ENCODE data around the gene SLC6A17.

The SLC6A17 gene

GRCh38 chr1:110136911-110137310 is 13.4 kb upstream of the SLC6A17 start:
- DNase-seq: peak in 1 of 2 experiments; percentile 6

DNA sequence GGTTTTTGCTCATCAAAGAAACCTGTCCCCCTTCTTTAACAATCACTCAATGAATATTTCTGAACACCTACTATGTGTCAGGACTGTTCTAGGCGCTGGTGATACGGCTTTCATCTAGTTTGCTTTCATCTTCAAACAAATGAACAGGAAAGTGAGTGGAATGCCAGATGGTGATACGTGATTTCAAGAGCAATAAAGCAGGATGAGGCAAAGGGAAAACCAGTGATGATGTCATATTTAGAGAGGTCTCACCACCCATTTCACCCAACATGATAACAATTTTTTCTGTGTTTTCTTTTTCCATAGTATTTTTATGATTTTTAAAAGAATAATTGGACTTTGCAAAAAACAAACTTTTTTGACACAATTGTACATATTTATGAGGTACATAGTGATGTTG is 11.3 kb upstream of the SLC6A17 start:
- no peak for DNase-seq

DNA sequence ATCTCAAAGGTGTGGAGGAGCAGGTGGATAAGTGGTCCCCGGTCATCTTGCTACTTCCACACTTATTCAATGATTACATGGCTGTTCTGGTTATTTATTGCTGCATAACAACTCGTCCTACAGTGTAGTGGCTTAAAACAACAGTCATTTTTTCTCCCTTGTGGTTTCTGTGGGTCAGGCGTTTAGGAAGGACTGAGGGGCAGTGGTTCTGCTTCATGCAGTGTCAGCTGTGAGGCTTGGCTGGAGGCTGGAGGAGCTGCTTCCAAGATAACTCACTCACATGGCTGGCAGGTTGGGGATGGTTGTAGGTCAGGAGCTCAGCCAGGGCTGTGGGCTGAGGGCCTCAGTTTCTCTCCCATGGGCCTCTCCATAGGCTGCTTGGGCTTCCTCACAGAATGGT is 5.9 kb upstream of the SLC6A17 start:
- no peak for DNase-seq

- DNase-seq: no peak
Measured at GRCh38 chr1:110148961-110149360, 1.3 kb upstream of the SLC6A17 start.

DNA sequence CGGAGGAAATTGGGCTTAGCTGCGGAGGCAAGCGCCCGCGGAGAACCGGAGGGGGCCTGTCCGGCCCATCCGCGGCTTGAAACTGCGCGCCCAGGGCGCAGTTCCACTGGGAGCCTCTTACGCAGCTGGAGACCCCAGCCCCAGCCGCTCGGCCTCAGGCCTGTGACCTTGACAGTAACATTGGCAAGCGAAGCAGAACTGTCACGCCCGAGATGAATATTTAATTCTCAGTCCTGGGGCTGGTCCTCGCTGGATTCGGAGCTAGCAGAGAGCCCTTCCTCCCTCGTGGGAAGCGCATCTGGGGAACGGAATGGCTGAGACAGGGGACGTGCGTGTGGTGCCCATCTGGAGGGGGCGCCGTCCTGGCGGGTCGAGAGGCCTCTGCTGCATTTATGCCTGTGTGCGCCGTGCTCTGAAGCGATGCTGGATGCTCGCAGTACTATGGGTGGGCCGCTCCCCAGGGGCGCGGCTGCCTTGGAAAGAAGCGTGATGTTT is 928 bp downstream of the SLC6A17 start:
- no peak for DNase-seq

DNA sequence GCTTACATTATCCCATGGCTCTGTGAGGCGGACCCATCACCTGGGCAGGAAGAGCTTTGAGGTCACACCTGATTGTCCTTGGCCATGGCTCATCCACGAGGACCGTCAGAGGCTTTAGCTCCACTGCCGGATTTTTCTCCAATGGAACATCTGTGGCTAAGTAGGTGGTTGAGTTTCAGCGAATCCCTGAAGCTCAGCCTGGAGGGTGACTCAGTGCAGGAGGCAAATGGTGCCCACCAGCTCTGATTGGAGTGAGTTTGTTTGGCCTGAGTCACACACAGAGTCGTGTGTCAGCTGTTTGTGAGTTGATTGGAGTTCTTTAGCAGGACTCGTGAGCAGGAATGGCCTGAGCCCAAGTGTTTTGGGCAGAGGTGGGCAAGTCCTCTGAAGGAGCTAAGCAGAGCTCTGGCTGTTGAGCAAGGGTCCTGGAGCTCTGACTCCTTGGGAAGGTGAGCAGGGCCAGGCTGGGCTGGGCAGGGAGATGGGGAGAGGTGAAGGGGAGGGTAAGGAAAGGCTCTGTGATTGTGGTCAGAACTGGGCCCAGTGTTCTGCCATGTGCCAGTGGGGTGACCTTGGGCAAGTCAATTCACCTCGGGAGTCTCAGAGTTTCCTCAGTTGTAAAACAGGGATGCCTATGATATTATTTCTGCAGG is 2.0 kb downstream of the SLC6A17 start:
- no peak for DNase-seq

DNA sequence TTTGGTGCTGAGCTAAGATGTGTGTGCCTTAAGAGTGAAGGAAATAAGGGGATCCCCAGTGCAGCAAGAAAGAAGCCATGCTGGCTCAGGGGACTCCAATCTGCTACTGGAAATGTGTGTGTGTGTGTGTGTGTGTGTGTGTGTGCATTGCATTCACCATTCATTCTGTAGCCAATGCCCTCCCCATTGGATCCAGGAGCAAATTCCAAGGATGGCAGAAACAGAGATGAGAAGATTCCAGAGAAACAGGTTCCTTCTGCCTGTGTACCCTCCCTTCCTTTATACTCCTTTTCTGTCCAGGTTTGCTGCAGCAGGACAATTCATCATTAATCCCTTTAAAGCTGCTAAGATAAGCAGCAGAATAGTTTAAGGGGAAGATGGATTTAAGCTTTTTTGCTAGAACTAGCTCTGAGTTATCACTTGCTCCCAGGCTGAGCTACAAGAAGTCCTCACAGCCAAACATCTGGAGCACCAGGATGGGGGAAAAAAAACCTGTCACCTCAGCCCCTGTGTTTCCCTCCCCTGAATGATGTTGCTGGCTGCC is 3.2 kb downstream of the SLC6A17 start:
- DNase-seq: no peak

DNA sequence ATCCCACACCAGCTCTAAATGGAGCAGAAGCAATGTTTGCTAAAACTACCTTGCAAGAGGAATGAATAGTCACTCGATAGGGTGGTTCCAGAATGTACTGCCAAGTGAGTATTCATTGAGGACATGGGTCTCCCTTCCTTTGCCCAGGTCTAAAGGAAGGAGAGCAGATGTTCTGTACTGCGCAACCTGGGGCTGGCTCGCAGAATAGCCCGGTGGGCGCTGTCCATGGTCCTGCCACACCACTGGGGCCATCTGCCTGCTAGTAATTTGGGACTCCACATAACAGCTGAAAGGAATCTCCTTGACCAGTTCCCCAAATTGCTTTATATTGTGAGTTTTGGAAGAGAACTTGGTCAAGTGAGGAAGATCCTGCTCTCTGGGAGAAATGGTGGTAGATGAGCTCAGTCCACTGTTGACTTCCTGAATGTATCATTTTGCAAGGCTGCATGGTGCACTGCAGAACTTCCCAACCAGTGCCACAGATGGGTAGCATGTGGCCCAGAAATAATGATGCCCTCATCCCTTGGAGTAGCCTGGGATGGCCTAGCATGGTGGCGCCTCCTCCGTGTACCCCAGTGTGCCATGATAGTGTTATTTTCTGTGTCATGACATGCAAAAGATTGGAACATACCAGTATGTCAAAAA is 5.7 kb downstream of the SLC6A17 start:
- peak in 1 of 2 experiments; percentile 41 for DNase-seq

DNA sequence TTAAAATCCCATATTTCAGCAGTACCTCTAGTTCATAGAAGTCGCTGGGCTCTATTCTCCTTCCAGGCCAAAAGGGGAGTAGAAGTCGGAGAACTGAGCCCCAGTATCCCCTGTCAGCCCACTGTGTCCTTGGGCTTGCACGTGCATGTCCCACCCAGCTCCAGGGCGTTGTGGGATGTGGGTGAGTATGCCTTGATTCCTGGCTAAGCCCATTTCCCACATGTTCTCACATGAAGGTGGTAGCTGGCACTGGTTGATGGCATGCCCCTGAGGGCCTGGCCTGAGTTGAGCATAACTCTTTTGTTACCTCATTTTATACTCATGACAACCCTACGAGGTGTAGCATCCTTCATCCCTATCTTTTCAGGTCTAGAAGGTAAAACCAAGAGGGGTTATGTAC is 8.0 kb downstream of the SLC6A17 start:
- DNase-seq: no peak

DNA sequence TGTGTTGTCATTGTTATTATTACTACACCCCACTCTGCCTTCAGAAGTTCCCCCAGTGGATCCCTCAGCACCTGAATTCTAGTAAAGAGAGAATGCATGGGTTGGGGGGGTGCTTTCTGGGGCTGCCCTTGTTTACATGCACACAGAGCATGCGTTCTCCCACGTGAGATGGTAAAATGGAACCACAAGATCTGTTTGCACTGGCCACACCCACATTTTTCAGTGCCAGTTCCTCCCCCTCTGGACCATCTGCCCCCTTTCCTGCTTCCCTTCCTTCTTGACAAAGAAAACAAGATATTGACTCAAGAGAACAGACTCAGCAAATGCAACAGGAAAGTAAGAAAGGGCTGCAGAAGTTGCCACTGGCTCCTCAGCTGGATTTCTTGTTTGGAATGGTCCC is 8.9 kb downstream of the SLC6A17 start:
- no peak for DNase-seq

DNA sequence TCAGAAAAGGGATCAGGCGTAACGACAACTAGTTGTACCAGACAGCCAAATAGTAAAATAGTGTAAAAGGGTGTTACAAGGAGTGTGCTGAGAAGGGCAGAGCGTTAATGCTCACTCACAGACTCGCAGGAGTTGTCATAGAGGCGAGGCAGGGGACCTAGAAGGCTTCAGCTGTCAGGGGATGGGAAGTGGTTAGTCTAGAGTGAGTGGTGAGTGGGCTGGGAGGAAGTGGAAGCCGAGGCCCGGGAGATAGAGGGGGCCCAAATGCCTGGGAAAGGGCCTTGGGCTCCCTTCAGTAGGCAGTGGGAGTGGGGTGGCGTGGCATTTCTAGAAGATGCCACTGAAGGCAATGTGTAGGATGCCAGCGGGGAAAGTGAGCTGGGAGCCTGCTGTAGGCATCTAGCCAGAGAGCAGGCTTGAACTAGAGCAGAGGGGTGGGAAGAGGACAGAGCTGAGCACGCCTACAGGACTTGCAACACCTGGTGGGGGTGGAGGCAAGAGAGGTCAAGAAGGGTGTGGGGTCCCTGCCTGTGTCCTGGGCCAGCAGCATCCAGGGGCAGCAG is 10.3 kb downstream of the SLC6A17 start:
- DNase-seq: no peak

DNA sequence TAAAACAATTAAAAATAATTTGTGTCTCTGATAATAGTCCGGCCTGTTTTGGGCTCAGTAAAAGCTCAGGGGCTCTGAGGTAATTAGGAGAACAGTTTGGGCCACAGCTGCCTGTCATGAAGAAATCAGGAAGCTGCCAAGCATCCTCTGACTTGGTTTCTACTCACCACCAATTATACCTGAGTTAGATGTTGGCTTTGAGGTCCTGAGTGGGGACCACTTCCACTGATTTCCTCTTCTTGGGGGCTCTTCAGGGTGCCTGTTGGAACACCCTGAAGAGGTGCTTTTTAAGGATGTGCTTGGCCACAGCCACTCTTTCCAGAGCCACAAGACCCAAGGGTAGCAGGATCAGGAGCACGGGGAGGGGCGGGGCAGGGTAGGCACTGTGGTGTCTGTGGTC is 10.9 kb downstream of the SLC6A17 start:
- no peak for DNase-seq

DNA sequence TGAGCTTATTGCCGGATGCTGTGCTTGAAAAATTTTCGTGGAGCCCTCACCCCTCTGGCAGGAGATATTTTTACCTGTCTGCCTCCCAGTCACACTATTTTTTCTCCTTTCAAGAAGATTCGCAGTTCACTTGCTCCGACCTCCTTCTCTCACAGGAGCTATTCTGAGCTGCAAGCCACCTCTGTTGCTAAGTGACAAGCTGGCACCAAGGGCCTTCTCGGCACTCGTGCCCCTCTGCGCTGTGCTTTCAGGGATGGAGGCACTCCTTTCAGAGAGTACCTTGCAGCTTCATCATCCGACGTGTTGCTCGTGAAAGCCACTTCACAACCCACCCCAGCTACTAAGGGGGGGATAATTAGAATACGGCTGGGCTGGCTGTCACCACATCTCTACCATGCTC is 11.6 kb downstream of the SLC6A17 start:
- DNase-seq: no peak

DNA sequence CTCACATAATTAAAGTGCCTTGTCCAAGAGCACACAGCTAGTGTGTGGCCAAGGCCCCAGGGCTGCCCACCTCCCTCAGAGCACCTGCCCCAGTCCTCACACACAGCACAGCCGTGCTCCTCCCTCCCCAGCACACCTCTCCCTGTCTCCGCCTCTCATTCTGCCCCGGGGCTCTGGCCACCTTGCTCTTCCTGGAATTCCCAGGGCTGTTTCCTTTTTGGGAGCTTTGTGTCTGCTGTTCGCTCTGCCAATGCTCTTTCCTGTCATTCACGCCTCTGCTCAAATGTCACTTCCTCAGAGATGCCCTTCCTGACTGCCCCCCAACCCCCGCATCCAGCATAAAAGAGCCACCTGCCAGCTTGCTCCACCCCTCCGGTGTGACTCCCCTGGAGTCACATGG is 13.3 kb downstream of the SLC6A17 start:
- no peak for DNase-seq

- no peak for DNase-seq
Measured at GRCh38 chr1:110164725-110165350, 14.5 kb downstream of the SLC6A17 start.

DNA sequence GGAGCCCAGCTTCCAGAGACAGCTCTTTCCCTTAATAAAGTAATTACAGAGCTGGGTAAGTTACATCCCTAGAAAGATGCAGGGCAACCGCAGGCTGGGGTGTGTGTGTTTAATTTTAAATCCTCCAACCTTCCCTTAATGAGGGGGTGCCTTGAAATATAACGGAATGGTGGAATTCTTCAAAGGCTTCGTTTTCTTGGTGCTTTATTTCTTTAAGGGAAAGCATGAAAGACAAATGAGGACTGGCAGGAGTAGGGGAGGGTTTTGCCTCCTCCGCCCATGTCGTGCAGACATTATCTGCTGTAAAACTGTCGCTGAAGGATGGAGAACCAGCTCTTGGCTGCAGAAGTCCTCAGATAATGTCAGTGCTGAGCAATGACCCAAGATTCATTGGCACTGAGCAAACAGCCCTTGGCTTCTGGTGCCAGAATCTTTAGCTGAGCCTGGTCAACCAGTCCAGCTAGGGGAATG is 15.5 kb downstream of the SLC6A17 start:
- no peak for DNase-seq

DNA sequence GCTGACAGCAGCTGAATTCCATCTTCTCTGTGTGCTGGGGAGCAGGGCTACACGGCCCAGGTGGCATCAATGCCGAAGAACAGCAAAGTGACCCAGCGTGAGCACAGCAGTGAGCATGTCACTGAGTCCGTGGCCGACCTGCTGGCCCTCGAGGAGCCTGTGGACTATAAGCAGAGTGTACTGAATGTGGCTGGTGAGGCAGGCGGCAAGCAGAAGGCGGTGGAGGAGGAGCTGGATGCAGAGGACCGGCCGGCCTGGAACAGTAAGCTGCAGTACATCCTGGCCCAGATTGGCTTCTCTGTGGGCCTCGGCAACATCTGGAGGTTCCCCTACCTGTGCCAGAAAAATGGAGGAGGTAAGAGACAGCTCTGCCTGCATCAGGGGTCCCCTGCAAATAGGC is 16.6 kb downstream of the SLC6A17 start:
- no peak for DNase-seq

- DNase-seq: no peak
Measured at GRCh38 chr1:110170766-110171733, 20.8 kb downstream of the SLC6A17 start.

GRCh38 chr1:110172001-110172400 is 21.7 kb downstream of the SLC6A17 start:
- no peak for DNase-seq

- DNase-seq: no peak
Measured at GRCh38 chr1:110173466-110174105, 23.3 kb downstream of the SLC6A17 start.

DNA sequence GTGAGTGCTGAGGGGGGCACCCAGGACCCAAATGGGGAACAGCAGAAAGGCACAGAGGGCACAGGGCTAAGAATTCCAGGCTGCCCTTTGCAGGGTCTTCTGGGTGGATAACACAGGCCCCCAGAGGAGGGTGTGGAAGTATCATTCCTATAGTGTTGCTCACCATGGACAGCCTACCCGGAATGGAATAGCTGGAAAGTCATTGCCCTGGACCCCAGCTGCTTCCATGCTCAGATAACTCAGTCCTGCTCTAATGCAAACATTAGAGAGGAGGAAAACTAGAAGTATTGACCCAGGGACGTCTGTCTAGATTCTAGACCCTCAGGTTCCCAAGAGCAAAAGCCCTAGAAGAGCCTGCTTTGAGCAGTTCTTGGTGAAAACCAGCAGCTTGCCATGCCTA is 24.7 kb downstream of the SLC6A17 start:
- no peak for DNase-seq

Data from stimulated activated CD4-positive, alpha-beta T cell treated with anti-CD3 and anti-CD28 coated beads, Interleukin-4, amount 100 ng/mL, for 4 hours (primary cell).